Ishikawa (cell line): Measurements from ENCODE around the gene RNF31.

Experiments used
- CEBPB ChIP-seq: IDR thresholded peaks from 2 replicates; pipeline ENCODE4 v1.6.1; 2012
- CREB1 ChIP-seq: IDR thresholded peaks from 2 replicates; pipeline ENCODE4 v1.6.1; 2012; ENCODE audit warnings: low read depth
- EGR1 ChIP-seq: IDR thresholded peaks from 2 replicates; pipeline ENCODE4 v1.6.1; 2012
- EP300 ChIP-seq: IDR thresholded peaks from 2 replicates; pipeline ENCODE4 v1.6.1; 2012; ENCODE audit warnings: borderline replicate concordance
- FOXM1 ChIP-seq: IDR thresholded peaks from 2 replicates; pipeline ENCODE4 v1.6.1; 2012; ENCODE audit warnings: low read depth, borderline replicate concordance
- NFIC ChIP-seq: IDR thresholded peaks from 2 replicates; pipeline ENCODE4 v1.6.1; 2012
- RAD21 ChIP-seq: IDR thresholded peaks from 2 replicates; pipeline ENCODE4 v1.6.1; 2012; ENCODE audit warnings: low read depth
- TAF1 ChIP-seq: IDR thresholded peaks from 2 replicates; pipeline ENCODE4 v1.6.1; 2012; ENCODE audit warnings: low read depth, mild to moderate bottlenecking
- TCF12 ChIP-seq: IDR thresholded peaks from 2 replicates; pipeline ENCODE4 v1.6.1; 2012; ENCODE audit warnings: low read depth
- TEAD4 ChIP-seq: IDR thresholded peaks from 2 replicates; pipeline ENCODE4 v1.6.1; 2012
- YY1 ChIP-seq: IDR thresholded peaks from 2 replicates; pipeline ENCODE4 v1.6.1; 2012; ENCODE audit warnings: low read depth
- ZBTB7A ChIP-seq: IDR thresholded peaks from 2 replicates; pipeline ENCODE4 v1.6.1; 2012; ENCODE audit warnings: low read depth
- TF ChIP-seq, protein P1 (sequence below): IDR thresholded peaks from 2 replicates; pipeline ENCODE4 v1.6.1; 2012
- TF ChIP-seq, protein P2 (sequence below): IDR thresholded peaks from 2 replicates; pipeline ENCODE4 v1.6.1; 2012; ENCODE audit warnings: low read depth, mild to moderate bottlenecking
- TF ChIP-seq, protein P3 (sequence below): IDR thresholded peaks from 2 replicates; pipeline ENCODE4 v1.6.1; 2012

The RNF31 gene

DNA sequence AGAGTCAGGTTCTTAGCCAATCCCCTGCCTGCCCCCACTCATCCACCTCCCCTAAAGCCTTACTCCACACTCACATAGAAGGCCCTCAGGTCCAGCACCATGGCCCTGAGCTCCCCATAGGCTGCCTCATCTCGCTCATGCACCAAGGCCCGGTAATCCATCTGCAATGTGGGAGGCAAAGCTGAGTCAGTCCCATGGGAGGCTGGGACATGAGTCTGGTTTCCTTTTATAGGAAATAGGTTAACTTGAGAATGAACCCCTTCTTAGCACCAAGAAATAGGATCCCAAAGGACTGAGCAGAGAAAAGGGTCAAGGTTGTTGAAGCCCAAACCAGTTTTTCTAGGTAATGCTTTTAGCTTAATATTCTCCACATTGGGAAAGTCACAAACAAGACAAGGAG is 3.8 kb upstream of the RNF31 start:
- TF ChIP-seq FOXM1 (no peak), EGR1 (no peak), TEAD4 (no peak), ZBTB7A (no peak), YY1 (no peak), NFIC (no peak), TCF12 (no peak), RAD21 (no peak), CEBPB (no peak), EP300 (no peak), TAF1 (no peak)
- TF ChIP-seq, protein P1, sequence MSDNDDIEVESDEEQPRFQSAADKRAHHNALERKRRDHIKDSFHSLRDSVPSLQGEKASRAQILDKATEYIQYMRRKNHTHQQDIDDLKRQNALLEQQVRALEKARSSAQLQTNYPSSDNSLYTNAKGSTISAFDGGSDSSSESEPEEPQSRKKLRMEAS, result no peak
- TF ChIP-seq, protein P2, sequence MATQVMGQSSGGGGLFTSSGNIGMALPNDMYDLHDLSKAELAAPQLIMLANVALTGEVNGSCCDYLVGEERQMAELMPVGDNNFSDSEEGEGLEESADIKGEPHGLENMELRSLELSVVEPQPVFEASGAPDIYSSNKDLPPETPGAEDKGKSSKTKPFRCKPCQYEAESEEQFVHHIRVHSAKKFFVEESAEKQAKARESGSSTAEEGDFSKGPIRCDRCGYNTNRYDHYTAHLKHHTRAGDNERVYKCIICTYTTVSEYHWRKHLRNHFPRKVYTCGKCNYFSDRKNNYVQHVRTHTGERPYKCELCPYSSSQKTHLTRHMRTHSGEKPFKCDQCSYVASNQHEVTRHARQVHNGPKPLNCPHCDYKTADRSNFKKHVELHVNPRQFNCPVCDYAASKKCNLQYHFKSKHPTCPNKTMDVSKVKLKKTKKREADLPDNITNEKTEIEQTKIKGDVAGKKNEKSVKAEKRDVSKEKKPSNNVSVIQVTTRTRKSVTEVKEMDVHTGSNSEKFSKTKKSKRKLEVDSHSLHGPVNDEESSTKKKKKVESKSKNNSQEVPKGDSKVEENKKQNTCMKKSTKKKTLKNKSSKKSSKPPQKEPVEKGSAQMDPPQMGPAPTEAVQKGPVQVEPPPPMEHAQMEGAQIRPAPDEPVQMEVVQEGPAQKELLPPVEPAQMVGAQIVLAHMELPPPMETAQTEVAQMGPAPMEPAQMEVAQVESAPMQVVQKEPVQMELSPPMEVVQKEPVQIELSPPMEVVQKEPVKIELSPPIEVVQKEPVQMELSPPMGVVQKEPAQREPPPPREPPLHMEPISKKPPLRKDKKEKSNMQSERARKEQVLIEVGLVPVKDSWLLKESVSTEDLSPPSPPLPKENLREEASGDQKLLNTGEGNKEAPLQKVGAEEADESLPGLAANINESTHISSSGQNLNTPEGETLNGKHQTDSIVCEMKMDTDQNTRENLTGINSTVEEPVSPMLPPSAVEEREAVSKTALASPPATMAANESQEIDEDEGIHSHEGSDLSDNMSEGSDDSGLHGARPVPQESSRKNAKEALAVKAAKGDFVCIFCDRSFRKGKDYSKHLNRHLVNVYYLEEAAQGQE, result no peak
- TF ChIP-seq, protein P3, sequence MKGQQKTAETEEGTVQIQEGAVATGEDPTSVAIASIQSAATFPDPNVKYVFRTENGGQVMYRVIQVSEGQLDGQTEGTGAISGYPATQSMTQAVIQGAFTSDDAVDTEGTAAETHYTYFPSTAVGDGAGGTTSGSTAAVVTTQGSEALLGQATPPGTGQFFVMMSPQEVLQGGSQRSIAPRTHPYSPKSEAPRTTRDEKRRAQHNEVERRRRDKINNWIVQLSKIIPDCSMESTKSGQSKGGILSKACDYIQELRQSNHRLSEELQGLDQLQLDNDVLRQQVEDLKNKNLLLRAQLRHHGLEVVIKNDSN, result no peak

DNA sequence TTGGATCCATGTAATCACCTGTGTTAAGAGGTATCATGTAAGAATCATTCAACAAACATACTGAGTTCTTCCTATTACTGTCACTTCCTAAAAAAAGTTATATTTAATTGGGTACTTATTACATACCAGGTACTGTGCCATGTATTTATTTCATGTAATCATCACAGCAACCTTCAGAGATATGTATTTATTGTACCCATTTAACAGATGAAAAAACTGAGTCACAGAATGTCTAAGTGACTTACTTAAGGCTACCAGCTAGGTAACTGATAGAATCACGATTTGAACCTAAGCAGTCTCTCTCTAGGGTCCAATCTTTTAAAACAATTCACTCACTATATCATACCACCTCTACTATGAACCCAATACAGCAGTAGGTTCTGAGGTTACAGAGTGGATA is 2.8 kb upstream of the RNF31 start:
- TF ChIP-seq CREB1, result no peak
- TF ChIP-seq EGR1, result no peak
- no peak for TF ChIP-seq NFIC
- no peak for TF ChIP-seq TAF1
- TF ChIP-seq, protein P2, result no peak
- TF ChIP-seq, protein P1, result no peak
- TF ChIP-seq ZBTB7A, result no peak
- TF ChIP-seq, protein P3, result no peak
- no peak for TF ChIP-seq YY1
- no peak for TF ChIP-seq FOXM1
- no peak for TF ChIP-seq CEBPB
- TF ChIP-seq RAD21, result no peak

DNA sequence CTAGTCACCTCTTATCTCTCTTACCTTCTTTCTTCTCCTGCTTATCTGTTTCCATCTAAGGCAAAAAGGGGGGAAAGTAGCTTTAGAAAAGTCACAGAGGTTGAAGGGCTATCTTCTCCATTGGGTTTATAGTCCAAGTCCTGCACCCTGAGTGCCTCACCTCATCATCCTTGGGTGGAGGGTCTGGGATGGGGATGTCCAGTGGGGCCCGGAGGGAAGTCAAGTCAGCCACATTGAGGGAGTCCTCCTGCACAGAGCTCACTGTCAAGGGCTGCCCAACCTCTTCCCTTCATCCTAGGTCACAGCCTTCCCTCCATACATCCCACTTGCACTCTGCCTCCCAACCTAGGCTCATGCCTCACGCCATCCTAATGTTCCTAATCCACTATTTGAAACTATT is 2.1 kb upstream of the RNF31 start:
- no peak for TF ChIP-seq EP300
- no peak for TF ChIP-seq TEAD4
- no peak for TF ChIP-seq CREB1
- no peak for TF ChIP-seq EGR1
- TF ChIP-seq, protein P2, result no peak
- TF ChIP-seq, protein P1, result no peak
- no peak for TF ChIP-seq CEBPB
- TF ChIP-seq TAF1, result no peak
- TF ChIP-seq TCF12, result no peak
- no peak for TF ChIP-seq NFIC
- no peak for TF ChIP-seq FOXM1
- TF ChIP-seq ZBTB7A, result no peak
- TF ChIP-seq YY1, result no peak
- TF ChIP-seq, protein P3, result no peak
- no peak for TF ChIP-seq RAD21
